GM12878 (cell line): ENCODE results near the gene ACAT2. TPM values are rescaled to one million over a fixed set of nuclear protein-coding genes. Genes with fewer than 3 reads are reported as not detected.

Experiments
- BCL11A ChIP-seq: IDR thresholded peaks from 2 replicates; pipeline ENCODE4 v1.6.1; 2011; ENCODE audit warnings: low read depth, low read length
- E2F4 ChIP-seq: IDR thresholded peaks from 2 replicates; pipeline ENCODE4 v1.6.1; 2012; ENCODE audit warnings: low read depth, low read length, improper control_type of control experiment
- ESRRA ChIP-seq: IDR thresholded peaks from 2 replicates; pipeline ENCODE4 v1.6.1; 2012; ENCODE audit warnings: mild to moderate bottlenecking, low read length, improper control_type of control experiment
- HSF1 ChIP-seq: fragments of 150-350 bp; IDR thresholded peaks from 2 replicates; pipeline ENCODE4 v1.6.1; 2014; ENCODE audit warnings: mild to moderate bottlenecking, low read depth, low read length
- IRF5 ChIP-seq: fragments of 450-650 bp; IDR thresholded peaks from 2 replicates; pipeline ENCODE4 v1.6.1; 2017; ENCODE audit warnings: borderline replicate concordance
- NKRF ChIP-seq: fragments of 450-650 bp; conservative IDR thresholded peaks from 2 replicates; pipeline ENCODE4 v1.6.1; 2017; ENCODE audit warnings: mild to moderate bottlenecking, moderate library complexity
- PKNOX1 ChIP-seq: fragments of 450-650 bp; IDR thresholded peaks from 2 replicates; pipeline ENCODE4 v1.6.1; 2016; ENCODE audit warnings: mild to moderate bottlenecking
- RBBP5 ChIP-seq: fragments of 200-600 bp; sonication (generic); conservative IDR thresholded peaks from 2 replicates; pipeline ENCODE4 v1.6.1; 2016
- SREBF1 ChIP-seq: IDR thresholded peaks from 2 replicates; pipeline ENCODE4 v1.6.1; 2012; ENCODE audit warnings: mild to moderate bottlenecking, low read length
- ZNF274 ChIP-seq: IDR thresholded peaks from one replicate; pipeline ENCODE4 v1.8.0; 2011; ENCODE audit not compliant: insufficient read length, insufficient read depth
- polyA plus RNA-seq, 11 experiments: library from polyadenylated mRNA; depleted of rRNA in 4 of 11; unstranded in 6 of 11; stranded (reverse) in 5 of 11; fragments of >200 nt; fragmentation: Nextera tagmentation in 4 of 11; fragmentation: Illumina TruSeq in 1 of 11; extraction: Ambion mirVana in 4 of 11; extraction: Trizol in 1 of 11; gene quantifications; 1 replicate in 1 of 11; 2 replicates in 10 of 11; pipeline versions ENCODE4 v1.2.1 to v1.2.3, GENCODE V29; 2011 to 2016; ENCODE audit warnings: inconsistent platforms in 2 of 11, missing spikeins in 2 of 11, low read depth in 1 of 11
- total RNA-seq, 4 experiments: library from RNA; depleted of rRNA in 3 of 4; stranded (reverse); fragments of >200 nt in 3 of 4; fragmentation: Illumina TruSeq in 1 of 4; extraction: Trizol in 1 of 4; gene quantifications; 2 replicates each; pipeline versions ENCODE4 v1.2.1 to v1.2.3, GENCODE V29; 2013 to 2021

ACAT2 gene
- total and polyA plus RNA-seq, 10 of the 15 experiments (the other 5 are each of a cell fraction or from before 2014, with no cell fraction given), result 87.9 to 257 (median 132) TPM

- TF ChIP-seq PKNOX1 (peak; percentile 65), IRF5 (no peak), HSF1 (no peak), BCL11A (no peak), ZNF274 (no peak), RBBP5 (no peak), E2F4 (0 out of 2 replicates have a peak, but pooled peaks have one; percentile 30), NKRF (peak; percentile 83; the same call in 1 of the 2 replicates), SREBF1 (peak; percentile 74), ESRRA (no peak)
These were observed 34.7 kb upstream of the ACAT2 start, which contains the start of gene WTAP (continued) for GRCh38 chr6:159726918-159727716.
